ENCODE data around the gene PASD1. TPM values are rescaled to one million over a fixed set of nuclear protein-coding genes. Genes with fewer than 3 reads are reported as not detected.

The PASD1 gene
- total RNA-seq, 1 donor from 2014 or later: not detected

DNA sequence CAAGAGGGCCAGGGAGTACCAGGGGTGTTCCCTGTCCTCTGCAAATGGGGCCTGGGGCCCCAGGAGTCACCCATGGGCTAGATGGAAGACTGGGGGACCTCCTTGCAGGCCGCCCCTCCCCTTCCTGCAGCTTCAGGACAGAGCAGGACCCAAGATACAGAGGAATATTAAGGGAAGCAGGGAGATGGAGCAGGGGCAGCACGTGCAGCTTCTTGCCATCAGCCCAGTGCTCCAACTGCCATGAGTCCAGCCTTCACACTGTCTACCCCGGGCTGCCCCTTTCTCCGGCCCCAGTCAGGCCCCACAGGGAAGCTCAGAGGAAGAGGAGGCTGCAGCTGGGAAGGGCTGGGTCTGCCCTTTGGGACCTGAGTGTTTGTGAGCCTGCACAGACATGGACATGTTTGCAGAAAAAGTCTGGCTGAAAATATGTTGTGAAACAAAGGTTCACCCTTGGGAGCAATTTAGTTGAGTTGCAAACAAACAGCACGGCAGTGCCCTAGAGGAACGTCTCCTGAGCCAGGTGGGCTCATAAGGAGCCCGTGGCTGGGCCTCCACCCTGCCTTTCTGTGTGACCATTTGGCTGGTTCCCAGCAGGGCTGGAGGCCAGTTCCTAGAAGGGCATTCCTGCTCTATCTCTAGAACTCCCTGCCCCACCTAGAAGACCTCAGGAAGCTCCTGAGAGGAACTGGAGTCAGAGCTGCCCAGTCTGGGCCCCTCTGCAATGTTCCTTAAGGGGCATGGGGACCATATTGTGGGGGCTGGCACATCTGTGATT, 161.3 kb downstream of the PASD1 start:
- no peak for TF ChIP-seq CTCF (IDR thresholded peaks at IDR 0.05; ENCODE audit: unreplicated experiment)
- no peaks in the 10 kb centered on the region for H3K36me3 Mint-ChIP-seq (ENCODE audit: insufficient read depth)

GRCh38 chrX:151725338-151725614, 161.8 kb downstream of the PASD1 start:
- H3K27ac Mint-ChIP-seq: no peak overlapping the region
- no peaks in the 10 kb centered on the region for H3K36me3 Mint-ChIP-seq (ENCODE audit: insufficient read depth)
- no peaks in the 10 kb centered on the region for H3K4me1 Mint-ChIP-seq (ENCODE audit: low read depth)
- H3K4me3 Mint-ChIP-seq (ENCODE audit: low read depth): no peak overlapping the region
- TF ChIP-seq CTCF (IDR thresholded peaks at IDR 0.05; ENCODE audit: unreplicated experiment): no peak
- peaks cover 5% of the 10 kb centered on the region for H3K9me3 Mint-ChIP-seq (ENCODE audit: low read depth)
- no peak for DNase-seq (ENCODE audit: low spot score, unreplicated experiment)
- peaks cover 13% of the 10 kb centered on the region for H3K27me3 Mint-ChIP-seq

More for the DNA sequence above, 161.3 kb downstream of the PASD1 start:
- H3K27ac Mint-ChIP-seq: no peak overlapping the region
- H3K27me3 Mint-ChIP-seq: peaks cover 13% of the 10 kb centered on the region
- no peak overlapping the region for H3K4me3 Mint-ChIP-seq (ENCODE audit: low read depth)
- no peak for DNase-seq (ENCODE audit: low spot score, unreplicated experiment)
- no peaks in the 10 kb centered on the region for H3K4me1 Mint-ChIP-seq (ENCODE audit: low read depth)
- H3K9me3 Mint-ChIP-seq (ENCODE audit: low read depth): peaks cover 5% of the 10 kb centered on the region

Other genes with a start within 250 kb of the PASD1 start
- 36.1 and 41.6 TPM in 2 replicates for gene VMA21, start 166.5 kb upstream of the PASD1 start, total RNA-seq
- 5.6 and 5.9 TPM in 2 replicates for gene PRRG3, start 131.8 kb downstream of the PASD1 start, total RNA-seq
- 0.78 TPM in 1 of 2 replicates, not detected in the other for gene FATE1, start 152.4 kb downstream of the PASD1 start, total RNA-seq
- not detected in 2 replicates for gene CNGA2, start 171.1 kb downstream of the PASD1 start, total RNA-seq